GM18873 (cell line): ENCODE measurements around the gene SPG21.
"Not testable (repeated sequence)": the region's sequence is repeated elsewhere in the genome, so short reads cannot be mapped to it uniquely, and the experiment has no call there.

Experiments used
- ATAC-seq: cut with Tn5 transposase; IDR thresholded peaks from one replicate; pipeline ENCODE4 v1.9.1; 2021; ENCODE audit warnings: mild to moderate bottlenecking, moderate library complexity, moderate number of reproducible peaks; ENCODE audit not compliant: unreplicated experiment, low FRiP score

The SPG21 gene, protein sequence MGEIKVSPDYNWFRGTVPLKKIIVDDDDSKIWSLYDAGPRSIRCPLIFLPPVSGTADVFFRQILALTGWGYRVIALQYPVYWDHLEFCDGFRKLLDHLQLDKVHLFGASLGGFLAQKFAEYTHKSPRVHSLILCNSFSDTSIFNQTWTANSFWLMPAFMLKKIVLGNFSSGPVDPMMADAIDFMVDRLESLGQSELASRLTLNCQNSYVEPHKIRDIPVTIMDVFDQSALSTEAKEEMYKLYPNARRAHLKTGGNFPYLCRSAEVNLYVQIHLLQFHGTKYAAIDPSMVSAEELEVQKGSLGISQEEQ

DNA sequence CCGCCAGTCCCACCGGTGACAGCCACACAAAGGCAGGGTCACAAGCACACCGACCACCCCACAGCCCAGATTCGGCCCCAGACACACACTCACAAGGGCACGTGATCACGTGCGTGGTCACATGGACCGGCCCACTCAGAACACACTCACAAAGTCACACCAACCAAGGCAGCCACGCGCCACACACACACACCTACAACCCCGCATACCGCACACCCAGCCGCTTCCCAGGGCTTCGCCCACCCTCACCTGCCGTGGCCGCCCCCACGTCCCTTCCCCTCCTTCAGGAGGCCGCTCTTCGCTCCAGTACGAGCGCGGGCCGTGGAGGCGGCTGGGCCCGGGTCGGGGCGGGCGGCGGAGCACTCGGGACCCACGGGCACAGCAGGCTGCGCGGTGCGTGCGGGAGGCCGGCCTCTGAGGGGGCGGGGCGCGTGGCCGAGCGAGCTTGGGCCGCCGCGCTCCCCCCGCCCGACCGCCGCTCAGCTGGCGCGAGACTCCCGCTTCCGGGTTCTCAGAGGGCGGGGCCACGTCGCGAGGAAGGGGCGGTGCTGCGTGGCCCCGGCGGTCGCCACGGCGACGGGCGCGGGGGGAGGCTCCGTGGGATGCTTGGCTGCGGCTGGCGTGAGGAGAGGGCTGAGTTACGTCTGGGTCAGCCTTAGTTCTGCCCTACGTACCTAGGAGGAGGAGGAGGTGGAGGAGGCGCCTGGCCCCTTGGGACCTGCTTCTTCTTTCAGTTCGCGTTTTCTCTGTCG is at the start of gene SPG21:
Gene SPG21, minus strand, starts transcription at position 499 of the 752 bp plus-strand sequence. CDS start 6,345 bp downstream, outside the sequence.
- peak; percentile 90 for ATAC-seq

DNA sequence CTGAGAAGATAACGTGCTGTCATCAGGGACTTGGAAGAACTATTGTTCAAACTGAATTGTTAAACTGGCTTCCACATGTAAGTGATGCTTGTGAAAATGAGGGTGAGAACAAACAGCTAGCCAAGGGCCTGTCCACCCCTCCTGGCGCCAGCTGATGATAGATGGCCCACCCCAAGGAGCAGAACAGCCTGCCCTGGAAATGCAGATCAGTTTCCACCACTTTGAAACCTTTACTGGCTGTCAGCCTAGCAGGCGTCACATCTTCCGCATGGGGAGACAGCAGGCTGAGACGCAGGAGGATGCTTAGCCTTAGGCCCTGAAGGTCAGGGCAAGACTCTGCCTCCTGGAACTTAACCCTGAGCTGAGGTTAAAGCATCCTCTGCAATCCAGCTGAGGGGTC is 49.1 kb upstream of the SPG21 start:
- no peak for ATAC-seq

DNA sequence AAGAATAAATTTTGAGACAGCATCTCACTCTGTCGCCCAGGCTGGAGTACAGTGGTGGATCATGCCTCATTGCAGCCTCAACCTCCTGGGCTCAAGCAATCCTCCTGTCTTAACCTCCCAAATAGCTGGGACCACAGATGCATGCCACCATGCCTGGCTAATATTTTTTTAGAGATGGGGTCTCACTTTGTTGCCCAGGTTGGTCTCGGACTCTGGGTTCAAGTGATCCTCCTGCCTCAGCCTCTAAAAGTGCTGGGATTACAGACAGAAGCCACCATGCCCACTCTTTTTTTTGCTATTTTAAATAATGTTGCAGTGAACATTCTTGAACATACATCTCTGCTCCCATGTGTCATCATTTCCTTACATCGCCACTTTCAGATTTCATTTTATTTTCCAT is 48.7 kb upstream of the SPG21 start:
- no peak for ATAC-seq

DNA sequence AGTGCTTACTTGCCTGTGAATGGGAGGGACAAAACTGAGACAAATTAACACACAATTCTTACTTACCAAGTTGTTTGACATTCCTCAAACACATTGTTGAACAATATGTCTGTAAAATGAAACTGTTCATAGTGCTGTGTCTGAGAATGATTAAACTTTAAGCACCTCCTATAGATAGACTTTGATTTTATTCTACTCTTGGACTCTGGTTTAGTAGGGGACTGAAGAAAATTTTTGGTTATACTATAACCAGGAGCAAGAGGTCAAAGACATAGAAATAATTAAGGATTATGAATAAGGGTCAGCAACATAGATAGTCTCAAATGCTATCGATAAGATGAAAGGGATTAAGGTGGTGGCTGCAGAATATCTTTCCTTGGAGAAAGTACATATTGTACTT is 47.6 kb upstream of the SPG21 start:
- no peak for ATAC-seq

DNA sequence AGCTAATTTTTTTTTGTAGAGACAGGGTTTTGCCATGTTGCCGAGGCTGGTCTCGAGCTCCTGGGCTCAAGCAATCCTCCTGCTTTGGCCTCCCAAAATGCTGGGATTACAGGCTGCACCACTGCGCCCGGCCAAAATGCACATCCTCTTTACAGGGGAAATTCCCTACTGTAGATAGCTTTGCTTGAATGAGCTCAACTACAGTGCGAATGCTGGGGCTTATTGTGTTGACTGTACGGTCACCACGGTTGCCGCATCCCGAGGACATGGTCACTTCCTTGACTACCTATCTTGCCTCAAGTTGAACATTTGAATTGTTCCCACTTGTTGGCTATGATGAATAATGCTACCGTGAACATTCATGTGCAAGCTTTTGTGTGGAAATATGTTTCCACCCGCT is 45.0 kb upstream of the SPG21 start:
- no peak for ATAC-seq

DNA sequence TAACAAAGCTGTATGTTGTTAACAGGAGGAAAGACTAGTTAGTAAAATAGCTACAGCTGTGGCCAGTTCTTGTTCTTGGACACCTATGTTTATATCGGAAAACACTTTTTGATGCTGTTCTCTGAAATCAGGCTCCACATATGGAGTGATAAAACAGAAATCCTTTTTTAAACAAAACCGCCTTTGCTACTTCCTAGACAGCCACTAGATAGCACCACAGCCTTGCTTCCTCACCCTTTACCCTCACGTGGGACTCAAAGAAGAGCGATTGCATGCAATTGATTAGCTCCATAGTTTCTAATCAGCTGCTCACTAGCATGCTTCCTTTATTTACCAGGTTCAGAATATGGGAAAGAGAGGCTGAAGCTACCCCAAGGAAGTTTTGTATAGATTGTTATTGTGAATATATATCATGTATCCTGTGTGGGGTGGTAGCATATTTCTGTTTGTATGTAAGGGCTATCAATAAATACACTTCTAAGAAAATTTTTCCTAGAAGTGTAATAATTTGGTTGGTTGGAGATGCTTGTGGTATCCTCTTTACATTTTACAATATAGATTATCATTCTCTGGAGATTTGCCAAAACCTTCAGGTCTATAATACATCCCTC is 44.0 kb upstream of the SPG21 start:
- ATAC-seq: no peak

DNA sequence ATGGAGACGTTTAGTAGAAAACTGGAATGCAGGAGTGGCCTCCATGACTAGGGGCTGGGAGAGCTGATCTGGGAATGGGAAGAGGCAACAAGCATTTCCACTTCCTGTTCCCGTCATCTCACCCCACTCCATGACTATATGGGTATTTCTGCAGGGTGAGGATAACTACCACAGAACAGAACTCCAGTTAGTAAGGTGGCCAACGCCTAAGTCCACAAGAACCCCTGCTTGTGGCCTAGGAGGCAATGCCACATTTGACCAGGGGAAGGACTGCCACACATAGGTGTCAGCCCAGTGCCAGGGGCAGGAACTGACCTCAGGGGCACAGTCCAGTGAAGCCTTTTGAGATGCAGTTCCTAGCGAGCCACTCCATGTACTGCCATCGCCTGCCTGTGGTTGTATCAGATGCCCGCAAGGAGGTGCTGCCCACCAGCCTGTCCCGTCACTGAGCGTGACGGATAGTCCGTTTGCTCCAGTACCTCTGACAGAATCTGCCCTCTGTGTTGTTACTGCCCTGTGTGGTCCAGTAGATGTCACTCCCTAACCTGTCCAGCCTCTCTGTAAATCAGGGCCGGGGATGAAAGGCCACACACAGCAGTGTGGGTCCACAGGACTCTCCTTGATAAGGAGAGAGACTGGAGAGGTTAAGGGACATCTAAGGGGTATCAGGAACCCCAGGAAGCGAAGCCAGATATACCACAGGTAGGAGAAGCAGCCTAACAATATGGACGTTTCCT is 43.3 kb upstream of the SPG21 start:
- no peak for ATAC-seq

DNA sequence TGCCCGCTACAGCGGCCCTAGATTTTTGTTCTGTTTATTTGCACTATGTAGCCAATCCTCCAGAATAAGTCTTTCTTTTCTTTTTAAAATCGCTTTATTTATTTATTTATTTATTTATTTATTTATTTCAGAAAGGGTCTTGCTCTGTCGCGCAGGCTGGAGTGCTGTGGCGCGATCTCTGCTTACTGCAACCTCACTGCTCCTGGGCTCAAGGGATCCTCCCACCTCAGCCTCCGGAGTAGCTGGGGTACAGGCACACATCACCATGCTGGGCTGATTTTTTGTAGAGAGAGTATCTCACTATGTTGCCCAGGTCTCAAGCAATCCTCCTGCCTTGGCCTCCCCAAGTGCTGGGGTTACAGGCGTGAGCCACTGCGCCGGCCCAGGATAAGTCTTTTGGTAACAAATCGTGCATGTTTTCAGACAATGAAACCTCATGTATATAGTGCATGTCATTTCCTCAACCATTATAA is 40.1 kb upstream of the SPG21 start:
- no peak for ATAC-seq

DNA sequence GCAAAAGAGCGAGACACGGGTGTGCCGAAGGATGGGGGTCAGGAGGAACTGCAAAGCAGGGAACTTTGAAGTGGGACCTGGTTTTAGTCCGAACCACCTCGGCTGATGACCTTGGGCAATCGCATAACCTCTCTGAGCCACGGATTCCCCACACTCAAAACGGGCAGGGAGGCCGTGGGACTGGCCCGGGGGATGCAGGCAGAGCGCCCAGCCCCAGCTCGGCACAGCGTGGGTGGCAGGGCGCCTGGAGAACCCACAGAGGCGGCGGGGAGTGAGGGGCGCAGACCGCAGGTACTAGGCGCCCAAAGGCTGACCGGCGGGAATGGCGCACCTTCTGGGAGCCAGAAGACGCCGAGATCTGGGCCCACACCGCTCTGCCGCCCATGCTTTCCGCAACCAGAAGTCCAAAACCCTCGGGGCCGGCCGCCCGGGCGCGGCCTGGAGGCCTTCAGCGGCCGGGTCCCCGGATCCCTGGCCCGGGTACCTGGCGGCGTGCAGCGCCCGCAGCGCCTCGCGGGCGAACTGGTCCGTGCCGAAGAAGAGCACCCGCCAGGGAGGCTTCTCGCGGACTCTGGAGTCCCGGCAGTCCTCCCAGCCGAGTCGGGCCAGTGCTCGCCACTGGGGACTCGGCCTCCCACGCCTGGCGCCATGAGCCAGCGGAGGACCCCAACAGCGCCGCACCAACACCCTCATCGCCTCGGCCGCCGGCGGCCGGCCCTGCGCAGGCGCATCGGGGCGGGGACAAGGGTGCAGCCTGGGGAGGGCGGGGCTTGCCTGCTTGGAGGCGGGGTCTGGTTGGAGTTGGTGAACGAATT is 39.4 kb upstream of the SPG21 start, which contains the start of gene MTFMT:
Gene MTFMT, minus strand, starts transcription at position 719 of the 815 bp plus-strand sequence. Its CDS starts 26 bp downstream, at position 693.
- ATAC-seq: no peak

DNA sequence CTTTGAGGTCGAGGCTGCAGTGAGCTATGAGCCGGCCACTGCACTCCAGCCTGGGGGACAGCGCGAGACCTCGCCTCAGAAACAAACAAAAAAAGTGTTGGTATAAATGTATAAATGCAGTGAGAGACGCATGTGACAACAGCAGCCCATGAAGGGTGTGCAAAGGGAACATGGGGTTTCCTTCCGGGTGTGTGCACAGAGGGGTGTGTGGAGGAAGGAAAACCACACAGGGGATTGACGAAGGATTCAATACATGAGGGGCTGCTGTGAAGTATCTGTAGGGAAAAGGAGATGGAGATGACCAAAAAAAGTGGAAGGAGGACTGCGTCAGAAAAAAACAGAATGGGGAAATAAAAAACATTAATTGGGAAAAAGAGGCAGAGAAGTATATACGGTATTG is 38.6 kb upstream of the SPG21 start:
- ATAC-seq: no peak

DNA sequence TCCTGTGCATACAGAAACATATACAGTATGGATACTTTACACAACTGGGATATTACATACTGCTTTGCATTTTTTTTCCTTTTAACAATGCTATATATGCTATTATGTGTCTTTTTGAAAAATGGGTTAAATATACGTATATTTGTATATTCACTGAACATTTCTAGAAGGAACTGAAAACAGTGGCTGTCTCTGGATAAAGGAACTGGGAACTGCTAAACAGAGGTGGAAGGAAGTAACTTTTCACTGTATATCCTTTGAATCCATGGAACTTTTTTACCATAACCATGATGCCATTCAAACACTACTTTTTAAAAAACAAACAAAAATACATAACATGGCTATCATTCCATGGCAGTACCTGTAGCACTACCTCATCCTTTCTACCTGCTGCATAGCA is 37.9 kb upstream of the SPG21 start:
- no peak for ATAC-seq

DNA sequence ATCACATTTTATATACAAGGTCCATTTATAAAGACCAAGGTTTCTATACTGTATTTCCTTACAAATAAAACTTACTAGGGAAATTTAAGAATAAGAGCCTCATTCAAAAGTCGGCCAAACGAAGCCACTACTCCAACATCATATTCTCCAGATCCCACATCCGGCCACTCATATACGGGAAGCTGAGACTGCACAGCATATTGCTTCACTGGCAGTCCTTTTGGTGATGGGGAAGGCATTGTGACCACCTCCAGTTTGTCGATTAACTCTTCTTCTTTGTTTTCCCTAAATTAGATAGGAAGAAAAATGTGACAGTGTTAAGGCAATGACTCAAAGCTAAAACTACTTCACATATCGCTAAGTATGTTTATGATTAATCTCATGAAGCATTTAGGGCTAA is 37.0 kb upstream of the SPG21 start:
- ATAC-seq: no peak

DNA sequence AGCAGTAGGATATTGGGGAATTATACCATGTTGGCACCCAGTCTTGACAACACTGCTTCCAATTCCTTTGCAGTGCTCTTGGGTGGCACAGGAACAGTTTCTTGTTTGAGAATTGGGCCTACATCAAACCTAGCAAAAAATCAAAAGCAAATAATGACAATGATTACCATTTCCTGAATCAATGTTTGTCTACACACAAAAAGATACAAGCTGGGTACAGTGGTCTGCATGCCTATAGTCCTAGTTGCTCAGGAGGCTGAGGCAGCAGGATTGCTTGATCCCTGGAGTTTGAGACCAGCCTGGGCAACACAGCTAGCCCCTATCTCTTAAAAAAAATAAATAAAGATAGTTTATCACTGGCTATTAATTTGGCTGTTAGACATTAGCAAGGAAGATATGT is 31.8 kb upstream of the SPG21 start:
- ATAC-seq: no peak

DNA sequence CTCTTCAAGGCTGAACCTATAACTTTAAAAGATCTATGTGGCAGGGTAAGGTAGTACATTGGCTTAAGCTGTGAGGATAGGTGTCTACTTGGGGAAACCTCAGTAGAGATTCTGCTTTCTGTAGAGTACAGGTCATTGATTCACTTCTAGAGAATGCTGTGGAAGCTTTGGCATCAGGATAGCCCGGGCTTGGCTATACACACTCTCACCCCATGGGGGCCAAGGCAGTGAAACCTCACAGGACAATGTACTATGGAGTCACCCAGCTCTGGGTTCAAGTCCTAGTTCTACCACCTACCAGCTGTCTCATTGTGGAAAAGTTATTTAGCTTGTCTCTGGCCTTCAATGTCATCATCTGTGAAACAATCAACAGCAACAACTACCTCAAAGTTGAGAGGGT is 30.7 kb upstream of the SPG21 start:
- ATAC-seq: no peak

DNA sequence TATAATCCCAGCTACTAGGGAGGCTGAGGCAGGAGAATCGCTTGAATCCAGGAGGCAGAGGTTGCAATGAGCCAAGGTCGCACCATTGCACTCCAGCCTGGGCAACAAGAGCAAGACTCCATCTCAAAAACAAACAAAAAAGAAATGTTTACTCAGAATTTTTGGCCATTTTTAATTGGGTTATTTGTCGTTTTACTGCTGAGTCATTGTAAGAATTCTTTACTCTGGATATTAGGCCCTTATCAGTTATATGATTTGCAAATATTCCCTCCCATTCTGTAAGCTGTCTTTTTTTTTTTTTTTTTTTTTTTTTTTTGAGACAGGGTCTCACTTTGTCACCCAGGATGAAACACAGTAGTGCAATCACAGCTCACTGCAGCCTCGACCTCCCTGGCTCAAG is 21.5 kb upstream of the SPG21 start:
- not testable (repeated sequence) for ATAC-seq

DNA sequence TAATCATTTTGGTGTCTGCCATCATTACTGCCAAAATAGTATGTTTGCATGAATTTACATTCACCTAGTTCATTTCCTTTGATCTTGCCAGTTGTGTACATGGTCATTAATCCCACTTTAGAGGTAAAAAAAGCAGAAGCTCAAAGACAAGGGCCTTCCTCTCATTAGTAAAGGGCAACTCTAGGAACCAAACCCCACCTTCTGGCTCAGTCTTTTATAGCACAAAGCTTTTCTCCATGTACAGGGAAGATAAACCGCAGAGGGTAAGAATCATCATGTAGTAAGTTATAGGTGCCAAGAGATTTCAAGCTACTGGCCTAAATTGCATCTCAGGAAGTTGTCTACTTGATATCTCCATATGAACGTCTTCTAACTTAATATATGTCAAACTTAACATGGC is 19.3 kb upstream of the SPG21 start:
- no peak for ATAC-seq

DNA sequence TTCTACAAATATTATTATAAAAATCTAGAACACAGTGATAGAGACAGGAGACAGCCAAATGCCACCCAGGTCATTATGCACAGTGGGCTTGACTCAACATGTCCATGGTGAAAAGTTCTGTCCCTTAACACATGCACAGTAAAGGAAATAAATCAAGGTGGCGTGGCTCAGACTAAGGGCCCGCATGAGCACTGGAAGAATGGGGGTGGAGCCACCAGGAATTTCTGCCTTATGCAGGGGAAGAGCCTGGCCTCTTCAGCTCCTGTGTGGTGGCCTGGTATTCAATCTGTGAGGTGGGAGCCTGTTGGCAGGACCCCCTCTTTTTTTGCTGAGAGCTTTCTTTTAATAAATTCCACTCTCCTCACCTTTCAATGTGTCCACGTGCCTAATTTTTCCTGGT is 17.2 kb upstream of the SPG21 start:
- ATAC-seq: no peak

DNA sequence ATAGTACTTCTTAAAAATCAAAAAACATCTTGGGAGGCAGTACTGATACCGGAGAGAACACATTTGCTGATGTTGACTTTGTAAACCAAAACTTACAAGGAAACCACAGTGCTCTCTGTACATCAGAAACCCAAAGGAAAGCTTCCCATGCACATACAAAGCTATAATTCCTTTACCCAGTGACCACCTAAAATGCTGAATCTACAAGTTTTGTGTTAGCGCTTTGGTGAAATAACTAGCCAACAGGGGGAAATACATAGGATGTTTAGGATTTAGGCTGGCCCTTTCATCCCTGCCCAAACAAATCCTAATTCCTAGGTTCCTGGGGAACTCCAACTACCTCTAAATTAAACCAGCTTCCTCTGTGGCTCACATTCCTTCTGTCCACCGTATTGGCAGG is 15.3 kb upstream of the SPG21 start:
- no peak for ATAC-seq

DNA sequence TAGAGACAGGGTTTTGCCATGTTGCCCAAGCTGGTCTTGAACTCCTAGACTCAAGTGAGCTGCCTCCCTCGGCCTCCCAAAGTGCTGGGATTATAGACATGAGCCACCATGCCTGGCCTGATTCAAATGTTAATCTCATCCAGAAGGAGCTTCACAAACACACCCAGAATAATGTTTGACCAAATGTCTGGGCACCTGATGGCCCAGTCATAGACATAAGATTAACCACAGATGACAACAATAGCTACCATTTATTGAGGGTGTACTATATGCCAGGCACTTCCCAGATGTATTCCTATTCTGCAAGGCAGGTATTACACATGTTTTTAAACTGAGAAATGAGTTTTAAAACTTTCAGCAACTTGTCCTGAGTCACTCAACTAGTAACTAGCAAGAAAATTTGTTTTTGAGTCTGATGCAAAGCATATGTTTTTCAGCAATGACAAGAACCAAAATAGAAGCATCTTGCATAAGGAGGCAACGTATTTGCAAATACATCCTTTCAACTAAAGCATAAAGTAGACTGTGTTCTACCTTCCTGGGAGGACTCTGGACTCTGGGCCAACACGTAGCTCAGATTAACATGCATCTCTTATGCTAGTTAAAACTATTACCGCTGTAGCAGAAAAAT is 8.1 kb upstream of the SPG21 start:
- ATAC-seq: no peak
